HG03095 (cell line): ENCODE results near the gene TMOD1.
A peak's percentile ranks its signal among the peaks of the same experiment; 100 is the strongest.

Experiments
- ATAC-seq: cut with Tn5 transposase; IDR thresholded peaks from one replicate; pipeline ENCODE4 v1.9.1; 2021; ENCODE audit warnings: moderate library complexity; ENCODE audit not compliant: unreplicated experiment

Gene TMOD1

DNA sequence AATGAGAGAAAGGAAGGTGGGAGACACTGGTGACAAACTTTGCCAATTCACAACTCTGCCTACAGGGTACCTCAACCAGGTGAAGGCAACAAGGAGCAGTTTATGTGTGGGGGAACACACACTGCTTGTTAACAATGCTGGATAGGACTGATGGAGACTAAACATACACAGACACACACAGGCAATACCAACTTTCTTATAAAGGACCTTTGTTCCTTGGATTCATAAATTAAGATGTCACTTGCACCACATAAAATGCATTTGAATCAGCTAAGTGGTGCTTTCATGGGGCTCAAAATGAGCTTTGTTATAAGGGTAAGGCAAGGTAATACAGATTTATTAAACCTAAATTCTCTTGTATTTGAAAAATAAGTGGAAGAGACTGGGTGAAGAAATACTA lies 127.7 kb downstream of the TMOD1 start:
- no peak for ATAC-seq

DNA sequence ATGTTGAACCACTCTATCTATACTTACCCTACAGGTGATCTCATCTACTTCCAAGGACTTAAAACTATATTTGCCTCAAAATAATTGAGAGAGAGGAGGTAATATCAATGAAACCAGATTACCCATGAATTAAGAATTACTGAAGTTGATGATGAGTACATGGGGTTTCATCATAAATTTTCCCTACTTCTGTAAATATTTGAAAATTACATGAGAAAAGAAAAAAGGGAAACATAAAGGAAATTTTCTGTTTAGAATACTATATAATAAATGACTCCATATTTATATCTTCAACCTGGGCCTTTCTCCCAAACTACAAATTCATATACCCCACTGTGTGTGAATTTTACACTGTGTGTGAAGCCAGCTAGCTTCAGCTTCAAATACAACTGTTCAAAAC lies 129.1 kb downstream of the TMOD1 start:
- no peak for ATAC-seq

DNA sequence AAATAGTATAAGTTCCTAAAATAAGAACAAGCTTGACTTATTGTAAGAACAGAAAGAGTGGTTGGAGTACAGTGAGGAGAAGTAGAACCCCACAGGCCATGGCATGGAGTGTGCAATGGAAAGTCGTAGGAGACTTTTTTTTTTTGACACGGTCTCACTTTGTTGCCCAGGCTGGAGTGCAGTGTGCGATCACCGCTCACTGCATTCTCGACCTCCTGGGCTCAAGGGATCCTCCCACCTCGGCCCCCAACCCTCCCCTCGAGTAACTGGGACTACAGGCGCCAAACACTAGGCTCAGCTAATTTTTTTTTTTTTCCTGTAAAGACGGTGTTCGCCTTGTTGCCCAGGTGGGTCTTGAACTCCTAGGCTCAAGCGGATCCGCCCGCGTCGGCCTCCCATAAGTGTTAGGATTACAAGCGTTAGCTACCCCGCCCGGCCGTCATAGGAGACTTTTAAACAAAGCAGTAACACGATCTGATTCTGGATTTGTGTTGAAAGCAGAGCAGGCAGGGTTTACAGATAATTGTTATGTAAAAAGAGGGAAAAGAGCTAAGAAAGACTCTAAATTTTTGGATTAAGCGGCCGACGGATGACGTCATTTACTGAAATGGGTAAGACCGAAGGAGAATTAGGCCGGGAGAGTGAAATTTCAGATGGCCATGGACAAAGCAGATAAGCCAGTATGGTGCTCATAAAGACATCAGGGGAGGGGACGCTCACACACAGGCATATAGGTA lies 130.9 kb downstream of the TMOD1 start:
- no peak for ATAC-seq

DNA sequence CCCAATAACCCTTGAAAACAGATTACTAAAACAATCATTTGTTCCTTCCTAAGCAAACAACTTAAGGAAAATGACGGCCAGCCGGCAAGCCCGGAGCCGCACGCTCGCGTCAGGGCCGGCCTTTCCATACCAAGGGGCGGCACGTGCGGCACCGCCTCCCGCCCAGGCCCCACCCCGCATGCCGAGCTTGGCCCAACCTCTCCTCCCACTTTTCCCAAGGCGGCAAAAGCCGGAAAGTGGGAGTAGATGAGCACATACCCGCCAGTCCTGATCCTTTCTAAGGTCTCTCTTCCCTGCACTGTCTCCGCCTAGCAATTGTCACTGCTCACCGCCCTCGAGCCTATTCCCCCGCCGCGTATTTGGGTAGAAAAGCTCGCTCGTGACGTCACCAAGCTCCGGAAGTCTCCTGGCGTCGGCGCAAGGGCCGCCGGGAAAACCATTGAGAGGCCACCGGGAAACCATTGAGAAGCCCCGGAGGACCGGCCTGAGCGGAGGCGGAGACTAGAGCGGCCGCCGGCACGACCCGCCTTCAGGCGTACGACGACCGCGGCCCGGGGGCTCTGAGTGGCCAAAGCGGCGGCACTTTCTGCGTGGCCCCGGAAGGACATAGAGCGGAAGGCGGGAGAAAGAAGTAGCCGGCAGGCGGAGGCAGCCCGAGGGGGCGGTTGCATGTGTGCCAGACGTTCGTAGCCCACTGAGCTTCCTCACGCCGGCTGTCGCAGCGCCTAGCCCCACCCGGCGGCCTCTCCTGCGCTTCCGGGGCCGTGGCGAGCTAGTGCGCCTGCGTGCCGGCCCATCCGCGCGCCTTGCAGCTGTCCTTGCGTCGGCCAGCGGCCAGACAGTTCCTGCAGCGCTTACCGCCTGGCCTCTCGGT lies 131.8 kb downstream of the TMOD1 start, which contains the start of the genes NCBP1 and TSTD2:
Gene NCBP1, plus strand, starts transcription at position 837 of the 874 bp plus-strand sequence. CDS start 61 bp downstream, outside the sequence.
Gene TSTD2, minus strand, starts transcription at position 384 of the 874 bp plus-strand sequence. CDS start 5,806 bp downstream, outside the sequence.
- peak; percentile 85 for ATAC-seq

DNA sequence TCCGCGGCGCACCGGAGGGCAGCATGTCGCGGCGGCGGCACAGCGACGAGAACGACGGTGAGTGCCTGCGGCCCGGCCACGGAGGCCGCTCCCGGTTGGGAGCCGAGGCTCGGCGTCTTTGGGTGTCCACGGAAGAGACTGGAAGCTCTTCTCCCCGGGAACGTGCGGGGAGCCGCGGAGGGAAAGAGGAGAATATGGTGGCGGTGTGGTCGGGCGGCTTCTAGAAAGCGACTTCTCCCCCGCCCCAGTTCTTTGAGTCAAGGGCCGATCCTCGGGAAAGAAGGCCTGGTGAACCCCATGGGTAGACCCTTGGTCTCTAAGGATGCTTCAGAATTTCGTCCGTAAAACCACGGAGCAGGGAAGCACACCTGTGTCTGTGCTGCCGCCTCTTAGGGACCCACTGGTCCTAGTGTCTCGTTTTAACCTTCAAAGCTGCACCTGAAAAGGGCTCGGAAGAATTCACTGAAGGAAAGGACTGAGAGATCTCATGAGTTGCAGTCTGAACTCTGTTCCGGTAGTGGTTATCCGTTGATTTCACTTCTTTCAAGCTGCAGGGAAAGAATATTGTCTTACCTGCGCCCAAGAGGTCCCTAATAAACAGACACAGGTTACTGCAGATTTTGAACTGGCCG lies 132.5 kb downstream of the TMOD1 start:
- ATAC-seq = no peak

DNA sequence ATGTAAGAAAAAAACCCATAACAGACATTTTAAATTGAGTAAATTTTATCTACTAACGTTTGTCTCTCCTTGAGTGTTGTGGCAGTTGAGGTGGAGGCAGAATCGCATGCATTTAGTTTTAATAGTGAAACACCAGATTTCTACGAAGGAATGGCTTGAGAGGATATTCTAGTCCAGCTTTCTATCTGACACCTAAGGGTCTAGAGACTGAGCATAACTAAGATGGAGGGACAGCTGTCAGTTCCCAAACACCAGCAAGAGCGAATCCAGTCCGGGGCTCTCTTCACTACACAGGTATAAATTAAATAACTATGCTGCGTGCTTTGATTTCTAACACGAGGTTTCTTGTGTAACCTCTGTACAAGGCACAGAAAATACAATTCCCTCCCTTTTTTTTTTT lies 133.6 kb downstream of the TMOD1 start:
- ATAC-seq = no peak

DNA sequence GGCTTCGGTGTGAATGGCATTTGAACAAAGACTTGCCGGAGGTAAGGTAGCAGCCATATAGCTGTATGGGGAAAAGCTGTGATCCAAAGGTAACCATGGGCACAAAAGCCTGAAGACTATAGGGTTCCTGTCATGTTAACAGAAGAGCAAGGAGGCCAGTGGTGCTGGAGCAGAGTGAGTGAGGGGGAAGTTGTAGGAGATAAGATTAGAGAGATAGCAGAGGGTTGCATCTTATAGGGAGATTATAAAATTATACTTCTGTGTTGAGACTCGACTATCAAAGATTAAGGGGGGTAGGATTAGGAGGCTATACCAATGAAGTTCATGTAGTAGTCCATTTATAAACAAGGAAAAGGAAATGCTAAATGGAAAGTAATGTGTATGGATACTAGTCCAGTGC lies 135.4 kb downstream of the TMOD1 start:
- ATAC-seq = no peak

DNA sequence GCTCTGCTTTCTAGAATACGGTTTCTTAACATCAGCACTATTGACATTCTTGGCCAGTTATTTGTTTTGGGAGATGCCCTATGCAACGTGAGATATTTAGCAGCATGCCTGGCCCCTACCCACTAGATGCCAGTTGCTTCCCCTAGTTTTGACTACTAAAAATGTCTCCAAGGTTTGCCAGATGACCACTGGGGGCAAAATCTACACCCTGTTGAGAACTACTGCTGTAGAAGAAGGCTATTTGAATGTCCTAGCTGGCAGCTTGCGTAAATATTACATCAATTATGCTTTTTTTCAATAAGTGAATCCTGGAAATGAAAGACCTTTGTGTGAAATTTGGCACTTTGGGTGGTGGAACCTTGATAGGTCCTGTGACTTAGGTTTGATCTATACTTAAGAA lies 137.2 kb downstream of the TMOD1 start:
- ATAC-seq = no peak

DNA sequence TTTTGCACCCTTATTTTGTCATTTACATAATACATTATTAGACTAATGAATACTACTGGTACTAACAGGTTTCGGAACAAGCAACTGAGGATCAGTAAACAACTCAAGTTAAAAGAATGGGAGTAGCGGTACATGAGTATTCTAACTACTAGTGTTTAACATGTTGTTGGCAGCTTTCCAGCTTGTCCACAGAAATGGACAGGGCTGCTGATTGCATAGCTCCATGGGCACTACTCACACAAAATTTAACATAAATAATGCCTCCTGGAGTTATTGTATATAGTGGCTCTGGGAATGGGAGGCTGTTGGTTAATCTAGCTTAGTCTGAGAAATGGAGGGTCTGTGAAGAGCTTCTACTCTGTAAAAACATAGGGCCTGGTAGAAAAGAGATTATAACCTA lies 138.9 kb downstream of the TMOD1 start:
- no peak for ATAC-seq

DNA sequence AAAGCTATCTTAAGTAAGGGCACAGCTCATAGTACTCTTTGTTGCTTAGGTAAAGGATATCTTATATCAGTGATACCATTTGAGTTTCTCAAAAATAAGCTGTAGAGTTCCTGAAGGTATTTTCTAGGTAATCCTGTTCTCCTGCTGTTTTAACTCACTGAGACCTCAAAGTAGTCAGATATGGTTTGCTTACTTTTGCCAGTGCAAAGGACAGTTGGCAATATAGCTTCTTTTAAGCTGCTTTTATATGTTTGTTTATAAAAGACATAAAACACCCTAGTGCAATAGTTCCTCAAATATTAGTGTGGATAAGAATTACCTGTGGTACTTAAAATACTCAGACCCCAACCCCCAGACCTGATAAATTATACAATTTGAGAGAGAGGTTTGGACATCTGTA lies 144.3 kb downstream of the TMOD1 start:
- ATAC-seq = no peak

DNA sequence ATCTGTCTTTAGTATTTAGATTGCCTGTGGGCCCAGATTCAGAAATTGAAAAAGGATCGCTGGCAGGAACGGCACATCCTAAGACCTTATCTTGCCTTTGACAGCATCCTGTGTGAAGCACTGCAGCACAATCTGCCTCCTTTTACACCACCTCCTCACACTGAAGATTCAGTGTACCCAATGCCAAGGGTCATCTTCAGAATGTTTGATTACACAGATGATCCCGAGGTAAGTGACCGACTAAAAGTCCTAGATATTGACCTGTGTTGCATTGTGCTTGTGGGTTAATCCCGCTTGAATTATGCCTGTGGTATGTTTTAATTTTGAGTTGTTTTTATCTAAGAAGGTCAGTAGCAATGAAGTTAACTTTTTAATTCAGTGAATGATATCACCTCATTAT lies 146.5 kb downstream of the TMOD1 start:
- ATAC-seq = no peak
